Measurements from ENCODE around the gene ZNF615.
"Not testable (repeated sequence)": the region's sequence is repeated elsewhere in the genome, so short reads cannot be mapped to it uniquely, and the experiment has no call there.

Gene ZNF615

GRCh38 chr19:52007806-52008557, at the start of gene ZNF615:
Gene ZNF615 (minus strand): TSS chr19:52008211. CDS start chr19:52003711, 4,500 bp downstream.
- DNase-seq: peak; percentile 87

- not testable (repeated sequence) for DNase-seq
These were observed 48.5 kb upstream of the ZNF615 start for GRCh38 chr19:52056480-52056879.

GRCh38 chr19:52051736-52052135, 43.7 kb upstream of the ZNF615 start:
- DNase-seq: not testable (repeated sequence)

GRCh38 chr19:52048555-52049501, 40.8 kb upstream of the ZNF615 start, which contains the start of gene ZNF432:
Gene ZNF432 (minus strand): TSS chr19:52048838. CDS start chr19:52046868, 1,970 bp downstream.
- DNase-seq: peak; percentile 83

- no peak for DNase-seq
These were observed 31.2 kb upstream of the ZNF615 start for GRCh38 chr19:52039169-52039568.

GRCh38 chr19:52034051-52034728, 26.2 kb upstream of the ZNF615 start:
- DNase-seq: no peak

- DNase-seq: no peak
These were observed 20.7 kb upstream of the ZNF615 start for GRCh38 chr19:52028780-52029123.

GRCh38 chr19:52028027-52028779, 20.2 kb upstream of the ZNF615 start, which contains the start of gene ZNF614:
Gene ZNF614 (minus strand): TSS chr19:52028379. CDS start chr19:52025745, 2,634 bp downstream.
- DNase-seq: peak; percentile 88

- DNase-seq: not testable (repeated sequence)
These were observed 18.4 kb upstream of the ZNF615 start for GRCh38 chr19:52026255-52026990.

GRCh38 chr19:52024478-52024877, 16.5 kb upstream of the ZNF615 start:
- not testable (repeated sequence) for DNase-seq

GRCh38 chr19:52022193-52022592, 14.2 kb upstream of the ZNF615 start:
- no peak for DNase-seq

GRCh38 chr19:52020506-52020905, 12.5 kb upstream of the ZNF615 start:
- DNase-seq: no peak

GRCh38 chr19:52010674-52011073, 2.7 kb upstream of the ZNF615 start:
- DNase-seq: no peak

- no peak for DNase-seq
These were observed 583 bp downstream of the ZNF615 start for GRCh38 chr19:52007451-52007805.

- DNase-seq: no peak
These were observed 13.9 kb downstream of the ZNF615 start for GRCh38 chr19:51994048-51994644.

GRCh38 chr19:51993422-51993821, 14.6 kb downstream of the ZNF615 start:
- DNase-seq: no peak

GRCh38 chr19:51986309-51987291, 21.4 kb downstream of the ZNF615 start, which contains the start of gene ZNF350:
Gene ZNF350 (minus strand): TSS chr19:51986840. CDS start chr19:51974360, 12,480 bp downstream.
- peak; percentile 84 for DNase-seq

- DNase-seq: no peak
These were observed 24.6 kb downstream of the ZNF615 start for GRCh38 chr19:51983361-51983760.

- DNase-seq: not testable (repeated sequence)
These were observed 27.1 kb downstream of the ZNF615 start for GRCh38 chr19:51980926-51981325.

Measured in activated CD8-positive, alpha-beta memory T cell treated with anti-CD3 and anti-CD28 coated beads, Interleukin-2, amount 50 U/mL, for 4 hours (primary cell).